ENCODE measurements around the gene B3GALT4.

The B3GALT4 gene

GRCh38 chr6:33271468-33272274, 5.3 kb upstream of the B3GALT4 start, which contains the start of the genes RPS18 and VPS52:
TSS of gene RPS18 (plus strand) at chr6:33272075. CDS start at chr6:33272120, 45 bp downstream.
TSS of gene VPS52 (minus strand) at chr6:33271876. CDS start at chr6:33271675, 201 bp downstream.
- H3K9me3 ChIP-seq (ENCODE audit: low read length), result no peaks in the 10 kb centered on the region
- H3K4me2 ChIP-seq (ENCODE audit: low read length), result peak within 1 kb of the TSS; percentile 97
- peak within 1 kb of the TSS; percentile 98 for H3K9ac ChIP-seq (ENCODE audit: low read length)
- H3K4me3 ChIP-seq (ENCODE audit: low read depth, low read length, poor library complexity, severe bottlenecking), result peak within 1 kb of the TSS; percentile 93
- TF ChIP-seq CTCF (IDR thresholded peaks at IDR 0.05; ENCODE audit: low read length), result no peak
- no peak for TF ChIP-seq EZH2 (IDR thresholded peaks at IDR 0.05; ENCODE audit: borderline replicate concordance, low read length)
- H2AFZ ChIP-seq (ENCODE audit: low read length), result peak within 1 kb of the TSS; percentile 81
- H3K4me1 ChIP-seq (ENCODE audit: insufficient read depth, low read length, severe bottlenecking), result peaks cover 55% of the 10 kb centered on the region
- peaks cover 76% of the 10 kb centered on the region for H3K36me3 ChIP-seq (ENCODE audit: insufficient read depth, low read length)
- H3F3A ChIP-seq (ENCODE audit: insufficient read depth, low read length), result peaks cover 8% of the 10 kb centered on the region; the same call in 1 of the 2 replicates
- no peaks in the 10 kb centered on the region for H3K27me3 ChIP-seq (ENCODE audit: insufficient read depth, low read length)
- peak within 1 kb of the TSS; percentile 87 for H3K27ac ChIP-seq (ENCODE audit: low read depth, low read length, poor library complexity, severe bottlenecking)
- no peaks in the 10 kb centered on the region for H4K20me1 ChIP-seq (ENCODE audit: insufficient read depth, low read length)
- peaks cover 36% of the 10 kb centered on the region for H3K79me2 ChIP-seq (ENCODE audit: insufficient read depth, low read length)
- no peaks in the 10 kb centered on the region for H3K9me2 ChIP-seq (ENCODE audit: low read depth, low read length)

- peaks cover 62% of the 10 kb centered on the region for H3K4me1 ChIP-seq (ENCODE audit: insufficient read depth, low read length, severe bottlenecking)
- H3K9me3 ChIP-seq (ENCODE audit: low read length), result no peaks in the 10 kb centered on the region
- H3F3A ChIP-seq (ENCODE audit: insufficient read depth, low read length), result peaks cover 8% of the 10 kb centered on the region; the same call in 1 of the 2 replicates
- peaks cover 36% of the 10 kb centered on the region for H3K79me2 ChIP-seq (ENCODE audit: insufficient read depth, low read length)
- H3K36me3 ChIP-seq (ENCODE audit: insufficient read depth, low read length), result peaks cover 70% of the 10 kb centered on the region
- H2AFZ ChIP-seq (ENCODE audit: low read length), result no peak overlapping the region
- no peaks in the 10 kb centered on the region for H4K20me1 ChIP-seq (ENCODE audit: insufficient read depth, low read length)
- H3K9me2 ChIP-seq (ENCODE audit: low read depth, low read length), result no peaks in the 10 kb centered on the region
- TF ChIP-seq CTCF (IDR thresholded peaks at IDR 0.05; ENCODE audit: low read length) (no peak), EZH2 (IDR thresholded peaks at IDR 0.05; ENCODE audit: borderline replicate concordance, low read length) (no peak)
- H3K27ac ChIP-seq (ENCODE audit: low read depth, low read length, poor library complexity, severe bottlenecking), result peak overlapping the region; percentile 87
- peak overlapping the region; percentile 97 for H3K4me2 ChIP-seq (ENCODE audit: low read length)
- H3K27me3 ChIP-seq (ENCODE audit: insufficient read depth, low read length), result no peaks in the 10 kb centered on the region
- peak overlapping the region; percentile 93 for H3K4me3 ChIP-seq (ENCODE audit: low read depth, low read length, poor library complexity, severe bottlenecking)
- H3K9ac ChIP-seq (ENCODE audit: low read length), result peak overlapping the region; percentile 98
These were observed 4.4 kb upstream of the B3GALT4 start for GRCh38 chr6:33272275-33273128.

GRCh38 chr6:33273129-33273923, 3.6 kb upstream of the B3GALT4 start:
- Histone ChIP-seq H3K27ac (ENCODE audit: low read depth, low read length, poor library complexity, severe bottlenecking) (peak overlapping the region; percentile 87), H3K4me1 (ENCODE audit: insufficient read depth, low read length, severe bottlenecking) (peaks cover 70% of the 10 kb centered on the region), H3K4me2 (ENCODE audit: low read length) (peak overlapping the region; percentile 97), H3F3A (ENCODE audit: insufficient read depth, low read length) (peaks cover 8% of the 10 kb centered on the region; the same call in 1 of the 2 replicates), H3K36me3 (ENCODE audit: insufficient read depth, low read length) (peaks cover 64% of the 10 kb centered on the region), H4K20me1 (ENCODE audit: insufficient read depth, low read length) (no peaks in the 10 kb centered on the region), H3K9ac (ENCODE audit: low read length) (peak overlapping the region; percentile 98), H3K27me3 (ENCODE audit: insufficient read depth, low read length) (no peaks in the 10 kb centered on the region), H2AFZ (ENCODE audit: low read length) (no peak overlapping the region), H3K9me2 (ENCODE audit: low read depth, low read length) (no peaks in the 10 kb centered on the region), H3K9me3 (ENCODE audit: low read length) (no peaks in the 10 kb centered on the region), H3K4me3 (ENCODE audit: low read depth, low read length, poor library complexity, severe bottlenecking) (peak overlapping the region; percentile 93), H3K79me2 (ENCODE audit: insufficient read depth, low read length) (peaks cover 36% of the 10 kb centered on the region)
- TF ChIP-seq EZH2 (IDR thresholded peaks at IDR 0.05; ENCODE audit: borderline replicate concordance, low read length) (no peak), CTCF (IDR thresholded peaks at IDR 0.05; ENCODE audit: low read length) (no peak)
